DLD1 (cell line): Measurements from ENCODE around the gene C2.
"Not testable (repeated sequence)": the region's sequence is repeated elsewhere in the genome, so short reads cannot be mapped to it uniquely, and the experiment has no call there.

ENCODE experiments used
- in situ Hi-C: cut with HindIII; loops from 2 replicates; pipeline ENCODE4 v1.10.0; 2017; ENCODE audit warnings: low sequenced_read_pairs

C2 gene

GRCh38 chr6:31972709-31973350 lies 45.3 kb downstream of the C2 start:
- in situ Hi-C loops = no loop called here

DNA sequence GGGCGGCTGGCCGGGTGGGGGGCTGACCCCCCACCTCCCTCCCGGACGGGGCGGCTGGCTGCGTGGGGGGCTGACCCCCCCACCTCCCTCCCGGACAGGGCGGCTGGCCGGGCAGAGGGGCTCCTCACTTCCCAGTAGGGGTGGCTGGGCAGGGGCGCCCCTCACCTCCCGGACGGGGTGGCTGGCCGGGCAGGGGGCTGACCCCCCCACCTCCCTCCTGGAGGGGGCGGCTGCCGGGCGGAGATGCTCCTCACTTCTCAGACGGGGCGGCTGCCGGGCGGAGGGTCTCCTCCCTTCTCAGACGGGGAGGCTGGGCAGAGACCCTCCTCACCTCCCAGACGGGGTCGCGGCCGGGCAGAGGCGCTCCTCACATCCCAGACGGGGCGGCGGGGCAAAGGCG lies 48.5 kb downstream of the C2 start:
- in situ Hi-C loops = not testable (repeated sequence)

DNA sequence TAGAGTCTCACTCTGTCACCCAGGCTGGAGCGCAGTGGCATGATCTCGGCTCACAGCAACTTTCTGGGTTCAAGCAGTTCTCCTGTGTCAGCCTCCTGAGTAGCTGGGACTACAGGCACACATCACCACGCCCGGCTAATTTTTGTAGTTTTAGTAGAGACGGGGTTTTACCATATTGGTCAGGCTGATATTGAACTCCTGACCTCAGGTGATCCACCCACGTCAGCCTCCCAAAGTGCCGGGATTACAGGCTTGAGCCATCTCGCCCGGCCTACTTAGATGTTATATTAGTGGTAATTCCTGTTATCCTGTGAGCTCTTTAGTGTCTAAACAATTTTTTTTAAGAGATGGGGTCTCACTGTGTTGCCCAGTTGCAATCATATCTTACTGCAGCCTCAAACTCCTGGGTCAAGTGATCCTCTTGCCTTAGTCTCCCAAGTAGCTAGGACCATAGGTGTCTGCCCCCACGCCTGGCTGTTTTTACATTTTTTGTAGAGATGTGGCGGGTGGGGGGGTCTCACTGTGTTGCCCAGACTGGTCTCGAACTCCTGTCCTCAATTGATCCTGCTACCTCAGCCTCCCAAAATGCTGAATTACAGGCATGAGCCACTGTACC lies 50.4 kb downstream of the C2 start:
- in situ Hi-C loops = no loop called here

DNA sequence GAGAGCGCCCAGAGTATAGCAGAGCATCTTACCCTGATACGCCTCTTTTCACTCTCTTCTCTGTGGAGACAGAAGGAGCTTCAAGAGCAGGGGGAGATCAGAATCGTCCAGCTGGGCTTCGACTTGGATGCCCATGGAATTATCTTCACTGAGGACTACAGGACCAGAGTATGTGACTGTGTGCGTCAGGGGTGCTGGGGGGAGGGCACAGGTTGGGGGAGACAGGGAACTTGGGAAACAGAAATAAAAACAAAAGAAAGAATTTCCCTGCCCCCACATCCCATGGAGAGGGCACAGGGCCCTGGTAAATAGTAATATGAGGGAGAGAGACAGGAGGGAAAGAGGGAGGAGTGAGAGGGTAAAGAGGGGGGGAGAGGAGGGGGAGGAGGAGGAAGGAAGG lies 51.3 kb downstream of the C2 start:
- in situ Hi-C loops = no loop called here

DNA sequence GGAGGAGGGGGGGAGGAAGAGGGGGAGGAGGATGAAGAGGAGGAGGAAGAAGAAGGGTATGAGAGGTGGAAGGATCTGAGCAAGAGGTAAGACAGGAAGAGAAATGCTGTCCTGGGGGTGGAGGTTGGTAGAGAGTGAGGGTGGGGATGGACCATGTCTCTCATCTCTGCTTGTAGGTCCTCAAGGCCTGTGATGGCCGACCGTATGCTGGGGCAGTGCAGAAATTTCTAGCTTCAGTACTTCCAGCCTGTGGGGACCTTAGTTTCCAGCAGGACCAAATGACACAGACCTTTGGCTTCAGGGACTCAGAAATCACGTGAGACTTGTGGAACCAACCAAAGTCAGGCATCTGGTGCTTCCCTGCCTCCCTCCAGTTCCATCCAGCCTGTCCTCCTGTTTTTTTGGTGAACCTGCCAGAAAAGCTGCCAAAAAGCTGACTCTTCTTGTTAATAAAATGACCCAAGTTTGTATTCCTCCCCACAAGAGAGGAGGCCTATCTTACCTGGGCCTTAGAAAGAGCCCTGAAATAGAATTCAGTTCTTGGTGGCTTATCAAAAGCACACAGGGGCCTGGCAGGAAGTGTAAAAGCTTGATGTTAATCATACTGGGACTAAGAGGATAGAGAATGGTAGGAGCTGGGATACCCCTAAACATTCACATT lies 51.9 kb downstream of the C2 start:
- in situ Hi-C loops = no loop called here

DNA sequence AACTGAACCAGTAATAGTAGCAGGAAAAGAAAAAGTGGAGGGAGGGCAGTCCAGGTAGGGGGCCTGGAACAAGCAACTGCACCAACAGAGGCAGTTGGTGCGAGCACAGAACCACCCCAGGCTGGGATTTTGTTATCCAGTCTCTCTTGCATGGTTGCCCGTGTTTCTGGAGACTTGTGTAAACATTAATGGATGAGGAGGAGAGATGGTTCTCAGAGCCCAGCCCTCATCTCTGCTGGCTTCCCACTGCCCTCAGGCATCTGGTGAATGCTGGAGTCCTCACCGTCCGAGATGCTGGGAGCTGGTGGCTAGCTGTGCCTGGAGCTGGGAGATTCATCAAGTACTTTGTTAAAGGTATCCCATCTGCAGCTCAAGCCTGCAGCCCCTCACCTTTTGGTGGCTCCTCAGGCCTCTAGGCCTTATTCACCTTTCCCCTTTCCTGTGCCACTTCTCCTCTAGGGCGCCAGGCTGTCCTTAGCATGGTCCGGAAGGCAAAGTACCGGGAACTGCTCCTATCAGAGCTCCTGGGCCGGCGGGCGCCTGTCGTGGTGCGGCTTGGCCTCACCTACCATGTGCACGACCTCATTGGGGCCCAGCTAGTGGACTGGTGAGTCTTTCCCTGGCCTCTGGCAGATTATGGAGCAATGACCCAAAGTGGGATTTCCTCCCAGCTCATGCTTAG lies 52.8 kb downstream of the C2 start:
- in situ Hi-C loops = not testable (repeated sequence)

DNA sequence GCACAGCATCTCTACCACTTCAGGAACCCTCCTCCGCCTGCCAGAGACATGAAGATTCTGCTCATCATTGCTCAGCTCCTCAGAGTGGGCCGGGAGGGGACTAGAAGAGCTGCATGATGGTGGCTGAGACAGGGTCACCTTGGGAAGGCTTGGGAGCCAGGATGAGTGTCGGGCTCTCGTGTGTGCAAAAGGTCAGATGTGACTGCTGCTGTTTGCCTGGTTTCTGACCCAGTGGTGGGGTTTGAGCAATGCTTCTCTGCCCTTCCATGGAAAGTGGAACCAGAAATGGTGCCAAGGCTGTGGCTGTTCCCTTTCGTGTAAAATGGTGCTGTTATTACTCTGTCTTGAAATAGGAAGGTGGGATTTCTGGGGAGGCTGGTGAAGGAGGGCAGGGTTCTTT lies 53.5 kb downstream of the C2 start:
- in situ Hi-C loops = not testable (repeated sequence)

GRCh38 chr6:31981744-31982143 lies 54.2 kb downstream of the C2 start, which contains the start of gene C4A:
C4A (plus strand) TSS chr6:31982057; CDS start chr6:31982108, 51 bp downstream.
- in situ Hi-C loops = not testable (repeated sequence)

DNA sequence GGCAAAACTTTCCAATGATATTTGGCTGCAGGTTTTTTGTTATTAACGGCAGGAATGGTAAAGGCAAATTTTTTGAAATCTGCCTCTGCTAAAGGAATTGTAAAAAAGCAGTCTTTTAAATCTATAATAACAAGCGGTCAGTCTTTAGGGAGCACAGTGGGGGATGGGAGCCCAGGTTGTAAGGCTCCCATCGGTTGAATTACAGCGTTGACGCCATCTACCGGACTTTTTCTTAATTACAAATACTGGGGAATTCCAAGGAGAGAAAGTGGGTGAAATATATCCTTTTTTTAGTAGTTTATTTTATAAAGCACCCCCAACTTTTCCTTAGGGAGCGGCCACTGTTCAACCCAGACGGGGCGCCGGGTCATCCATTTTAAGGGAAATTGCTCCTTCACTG lies 61.8 kb downstream of the C2 start:
- in situ Hi-C loops = not testable (repeated sequence)

- in situ Hi-C loops = not testable (repeated sequence)
Measured at GRCh38 chr6:31994421-31994820, 66.9 kb downstream of the C2 start.
